Lower lobe of right lung (tissue), 2 donors: ENCODE measurements around the gene MB21D2. TPM values are rescaled to one million over a fixed set of nuclear protein-coding genes. Genes with fewer than 3 reads are reported as not detected.

Source experiments
- ATAC-seq, 2 donors: fragments of 200-7000 bp; cut with Tn5 transposase; one replicate each; pipeline ENCODE4 v1.9.1; 2020 to 2022; ENCODE audit warnings: mild to moderate bottlenecking in 2 of 2, moderate library complexity in 2 of 2
- DNase-seq: peaks from one replicate; pipeline ENCODE4 v3.0.0-alpha.2; 2020
- H3K27ac ChIP-seq: fragments of 200-600 bp; one replicate; pipeline ENCODE4 v1.8.0; 2022
- H3K27me3 ChIP-seq: fragments of 200-600 bp; one replicate; pipeline ENCODE4 v1.8.0; 2022; ENCODE audit warnings: low read depth
- H3K36me3 ChIP-seq: fragments of 200-600 bp; one replicate; pipeline ENCODE4 v1.8.0; 2022; ENCODE audit warnings: mild to moderate bottlenecking
- H3K4me1 ChIP-seq: fragments of 200-600 bp; one replicate; pipeline ENCODE4 v1.8.0; 2022
- H3K4me3 ChIP-seq: fragments of 200-600 bp; one replicate; pipeline ENCODE4 v1.8.0; 2022; ENCODE audit warnings: mild to moderate bottlenecking
- H3K9me3 ChIP-seq: fragments of 200-600 bp; one replicate; pipeline ENCODE4 v1.8.0; 2022
- intact Hi-C: fragments of 100-400 bp; cut with DNase I; formaldehyde crosslinking; loops from one replicate; pipeline ENCODE4 v1.11.0; 2022
- total RNA-seq: library from RNA; stranded (reverse); fragmentation: NEBNext Ultra II Directional; extraction: Animal tissue kit (Norgen Biotek cat#: 25700); gene quantifications from one replicate; pipeline ENCODE4 v1.2.1, GENCODE V29; 2021
- TF ChIP-seq, protein P1 (sequence below): fragments of 200-600 bp; IDR thresholded peaks from one replicate; pipeline ENCODE4 v1.8.0; 2022; ENCODE audit warnings: antibody characterized with exemption, mild to moderate bottlenecking
- donor health status: DM: no; HTN: yes; CAD: no; lungs with severe emphysema.

MB21D2 gene
- total RNA-seq, 1 donor from 2014 or later: 5.0 TPM

GRCh38 chr3:192819001-192819569 is 98.6 kb downstream of the MB21D2 start:
- DNase-seq (no peak), ATAC-seq (peak in 1 of 2 donors; percentile 67)
- Histone ChIP-seq H3K27me3 (no peaks in the 10 kb centered on the region), H3K27ac (no peak overlapping the region), H3K9me3 (no peaks in the 10 kb centered on the region), H3K4me1 (no peaks in the 10 kb centered on the region), H3K4me3 (no peak overlapping the region), H3K36me3 (no peaks in the 10 kb centered on the region)
- TF ChIP-seq, protein P1, sequence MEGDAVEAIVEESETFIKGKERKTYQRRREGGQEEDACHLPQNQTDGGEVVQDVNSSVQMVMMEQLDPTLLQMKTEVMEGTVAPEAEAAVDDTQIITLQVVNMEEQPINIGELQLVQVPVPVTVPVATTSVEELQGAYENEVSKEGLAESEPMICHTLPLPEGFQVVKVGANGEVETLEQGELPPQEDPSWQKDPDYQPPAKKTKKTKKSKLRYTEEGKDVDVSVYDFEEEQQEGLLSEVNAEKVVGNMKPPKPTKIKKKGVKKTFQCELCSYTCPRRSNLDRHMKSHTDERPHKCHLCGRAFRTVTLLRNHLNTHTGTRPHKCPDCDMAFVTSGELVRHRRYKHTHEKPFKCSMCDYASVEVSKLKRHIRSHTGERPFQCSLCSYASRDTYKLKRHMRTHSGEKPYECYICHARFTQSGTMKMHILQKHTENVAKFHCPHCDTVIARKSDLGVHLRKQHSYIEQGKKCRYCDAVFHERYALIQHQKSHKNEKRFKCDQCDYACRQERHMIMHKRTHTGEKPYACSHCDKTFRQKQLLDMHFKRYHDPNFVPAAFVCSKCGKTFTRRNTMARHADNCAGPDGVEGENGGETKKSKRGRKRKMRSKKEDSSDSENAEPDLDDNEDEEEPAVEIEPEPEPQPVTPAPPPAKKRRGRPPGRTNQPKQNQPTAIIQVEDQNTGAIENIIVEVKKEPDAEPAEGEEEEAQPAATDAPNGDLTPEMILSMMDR: no peak
- intact Hi-C loops: loop anchor here (5.0 kb wide), 1 partner anchor 223 kb away; no protein-coding TSS in a partner anchor

GRCh38 chr3:192818126-192818525 is 99.5 kb downstream of the MB21D2 start:
- ATAC-seq (no peak), DNase-seq (no peak)
- no peaks in the 10 kb centered on the region for H3K4me1 ChIP-seq
- no peaks in the 10 kb centered on the region for H3K27me3 ChIP-seq
- TF ChIP-seq, protein P1: no peak
- intact Hi-C loops: loop anchor here (5.0 kb wide), 1 partner anchor 224 kb away; no protein-coding TSS in a partner anchor
- no peaks in the 10 kb centered on the region for H3K9me3 ChIP-seq
- H3K36me3 ChIP-seq: no peaks in the 10 kb centered on the region
- H3K4me3 ChIP-seq: no peak overlapping the region
- H3K27ac ChIP-seq: no peak overlapping the region

DNA sequence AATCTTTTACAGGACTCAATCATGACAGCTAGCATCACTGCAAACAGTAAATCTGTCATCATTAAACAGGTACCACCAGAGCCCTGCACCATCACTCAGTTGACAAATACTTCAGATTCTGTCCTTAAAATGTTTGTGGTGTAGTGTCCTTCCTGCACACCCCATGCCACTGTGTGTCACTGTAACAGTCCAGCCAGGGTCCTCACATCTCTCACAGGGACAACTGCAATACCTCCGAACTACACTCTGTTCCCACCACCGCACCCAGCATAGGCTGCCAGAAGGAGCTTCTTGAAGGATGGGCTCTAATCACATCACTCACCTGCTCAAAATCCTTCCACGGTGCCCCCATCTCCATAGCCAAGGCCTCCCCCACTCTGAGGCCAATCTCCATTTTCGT is 100.2 kb downstream of the MB21D2 start:
- no peaks in the 10 kb centered on the region for H3K9me3 ChIP-seq
- no peak overlapping the region for H3K27ac ChIP-seq
- H3K36me3 ChIP-seq: no peaks in the 10 kb centered on the region
- no peak for DNase-seq
- H3K4me3 ChIP-seq: no peak overlapping the region
- intact Hi-C loops: loop anchor here (5.0 kb wide), 1 partner anchor 225 kb away; no protein-coding TSS in a partner anchor
- TF ChIP-seq, protein P1: no peak
- no peaks in the 10 kb centered on the region for H3K4me1 ChIP-seq
- no peaks in the 10 kb centered on the region for H3K27me3 ChIP-seq
- no peak for ATAC-seq

GRCh38 chr3:192817053-192817452 is 100.6 kb downstream of the MB21D2 start:
- Histone ChIP-seq H3K4me1 (no peaks in the 10 kb centered on the region), H3K36me3 (no peaks in the 10 kb centered on the region), H3K4me3 (no peak overlapping the region), H3K27me3 (no peaks in the 10 kb centered on the region), H3K27ac (no peak overlapping the region), H3K9me3 (no peaks in the 10 kb centered on the region)
- intact Hi-C loops: loop anchor here (5.0 kb wide), 1 partner anchor 225 kb away; no protein-coding TSS in a partner anchor
- peak; percentile 49 to 63 for ATAC-seq
- TF ChIP-seq, protein P1: no peak
- no peak for DNase-seq

DNA sequence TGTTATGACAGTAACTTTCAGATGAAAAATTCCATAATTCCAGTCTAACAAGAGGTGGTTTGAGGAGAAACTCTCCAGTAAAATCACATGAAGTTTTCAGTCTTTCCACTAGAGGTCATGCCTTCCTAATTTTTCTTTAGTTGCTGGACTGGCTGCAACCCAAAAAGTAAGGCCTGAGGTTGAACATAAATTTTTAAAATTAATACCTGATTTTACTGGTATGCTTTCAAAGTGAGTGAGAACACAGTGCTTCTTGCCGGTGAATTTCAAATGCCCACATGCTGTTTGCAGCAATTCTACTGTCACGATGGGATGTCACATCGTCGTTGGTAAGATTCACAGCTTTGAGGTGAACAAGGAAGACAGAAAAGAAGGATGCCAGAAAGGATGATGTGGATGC is 101.3 kb downstream of the MB21D2 start:
- intact Hi-C loops: loop anchor here (5.0 kb wide), 1 partner anchor 226 kb away; no protein-coding TSS in a partner anchor
- H3K27ac ChIP-seq: no peak overlapping the region
- no peaks in the 10 kb centered on the region for H3K27me3 ChIP-seq
- ATAC-seq: peak in 1 of 2 donors; percentile 63
- H3K4me1 ChIP-seq: no peaks in the 10 kb centered on the region
- no peak overlapping the region for H3K4me3 ChIP-seq
- no peaks in the 10 kb centered on the region for H3K9me3 ChIP-seq
- no peaks in the 10 kb centered on the region for H3K36me3 ChIP-seq
- TF ChIP-seq, protein P1: peak; percentile 70
- DNase-seq: no peak
